EH (cell line): ENCODE data around the gene KMT5C.
A peak's percentile ranks its signal among the peaks of the same experiment; 100 is the strongest.

Experiments
- DNase-seq: peaks from one replicate; pipeline ENCODE4 v3.0.0-alpha.2; 2015; ENCODE audit warnings: low read depth

Gene KMT5C

GRCh38 chr19:55339105-55339888, at the start of gene KMT5C:
TSS of gene KMT5C (plus strand) at chr19:55339876. CDS start at chr19:55341937, 2,061 bp downstream.
- peak; percentile 100 for DNase-seq

- DNase-seq: no peak
These were observed 42.4 kb upstream of the KMT5C start for GRCh38 chr19:55297267-55297666.

GRCh38 chr19:55299991-55300390, 39.7 kb upstream of the KMT5C start:
- DNase-seq: no peak

GRCh38 chr19:55300886-55301458, 38.7 kb upstream of the KMT5C start:
- no peak for DNase-seq

- peak; percentile 75 for DNase-seq
These were observed 38.0 kb upstream of the KMT5C start for GRCh38 chr19:55301459-55302317.

DNA sequence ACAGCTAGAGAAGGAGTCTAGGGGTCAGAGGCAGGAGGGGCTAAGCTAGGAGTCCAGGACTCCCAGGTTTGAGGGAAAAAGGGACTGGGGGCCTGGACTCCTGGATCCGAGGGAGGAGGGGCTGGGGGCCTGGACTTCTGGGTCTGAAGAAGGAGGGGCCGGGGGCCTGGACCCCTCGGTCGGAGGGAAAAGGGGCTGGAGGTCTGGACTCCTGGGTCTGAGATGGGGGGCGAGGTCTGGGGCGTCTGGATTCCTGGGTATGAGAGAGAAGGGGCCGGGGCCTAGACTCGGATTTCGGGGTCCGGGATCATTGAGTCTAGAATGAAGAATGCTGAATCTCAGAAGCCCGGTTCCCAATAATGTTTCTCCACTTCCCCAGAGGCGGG, 37.4 kb upstream of the KMT5C start:
- no peak for DNase-seq

GRCh38 chr19:55303477-55303876, 36.2 kb upstream of the KMT5C start:
- no peak for DNase-seq

DNA sequence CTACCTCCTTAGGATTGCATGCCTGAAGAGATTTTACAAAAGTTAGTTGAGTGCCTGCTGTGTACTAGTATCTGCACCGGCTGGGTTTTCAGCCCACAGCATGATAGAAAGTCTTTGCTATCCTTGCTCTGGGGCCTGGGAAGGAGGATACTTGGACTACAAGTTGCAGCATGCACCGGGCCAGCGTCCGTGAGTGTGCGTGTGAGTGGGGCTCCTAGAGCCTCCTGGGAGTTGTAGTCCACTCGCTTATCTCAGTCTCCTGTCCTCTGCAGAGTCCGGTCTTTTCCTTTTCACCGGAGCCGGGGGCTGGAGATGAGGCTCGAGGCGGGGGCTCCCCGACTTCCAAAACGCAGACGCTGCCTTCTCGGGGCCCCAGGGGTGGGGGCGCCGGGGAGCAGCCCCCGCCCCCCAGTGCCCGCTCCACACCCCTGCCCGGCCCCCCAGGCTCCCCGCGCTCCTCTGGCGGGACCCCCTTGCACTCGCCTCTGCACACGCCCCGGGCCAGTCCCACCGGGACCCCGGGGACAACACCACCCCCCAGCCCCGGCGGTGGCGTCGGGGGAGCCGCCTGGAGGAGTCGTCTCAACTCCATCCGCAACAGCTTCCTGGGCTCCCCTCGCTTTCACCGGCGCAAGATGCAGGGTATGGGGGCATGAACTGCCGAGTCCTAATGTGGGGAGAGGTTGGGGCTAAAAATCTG, 35.2 kb upstream of the KMT5C start:
- peak; percentile 41 for DNase-seq

DNA sequence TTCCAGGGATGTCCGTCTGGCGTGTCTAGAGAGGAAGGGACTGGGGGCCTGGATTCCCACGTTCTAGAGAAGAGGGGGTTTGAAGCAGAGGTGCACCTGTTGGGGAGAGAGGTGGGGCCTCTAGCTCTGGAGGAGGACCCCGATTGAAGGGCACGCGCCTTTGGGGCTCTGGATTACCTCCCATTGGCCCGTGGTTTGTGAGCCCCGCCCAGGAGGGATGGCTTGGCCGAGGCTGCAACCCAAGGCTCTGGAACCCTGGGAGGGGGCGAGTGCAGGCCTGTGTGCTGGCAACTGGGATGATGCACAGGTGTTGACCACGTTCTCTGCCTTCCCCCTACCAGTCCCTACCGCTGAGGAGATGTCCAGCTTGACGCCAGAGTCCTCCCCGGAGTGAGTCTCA, 34.7 kb upstream of the KMT5C start:
- DNase-seq: no peak

DNA sequence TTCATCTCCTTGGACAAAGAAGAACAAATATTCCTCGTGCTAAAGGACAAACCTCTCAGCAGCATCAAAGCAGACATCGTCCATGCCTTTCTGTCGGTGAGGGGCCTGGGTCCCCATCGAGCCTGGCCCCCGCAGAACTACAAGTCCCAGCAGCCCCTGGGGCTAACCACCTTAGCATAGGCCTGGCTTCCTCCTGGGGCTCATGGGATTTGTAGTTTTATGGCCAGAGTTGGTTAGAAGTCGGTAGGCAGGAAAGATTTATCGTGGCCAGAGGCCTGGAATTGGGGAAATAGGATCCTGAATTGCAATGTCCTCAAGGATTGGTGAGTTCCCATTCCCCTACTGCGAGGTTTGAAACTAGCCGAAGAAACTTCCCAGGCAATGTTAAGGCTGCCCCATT, 34.2 kb upstream of the KMT5C start:
- peak; percentile 41 for DNase-seq

- no peak for DNase-seq
These were observed 33.6 kb upstream of the KMT5C start for GRCh38 chr19:55305983-55306562.

- DNase-seq: no peak
These were observed 33.0 kb upstream of the KMT5C start for GRCh38 chr19:55306712-55307111.

- no peak for DNase-seq
These were observed 31.4 kb upstream of the KMT5C start for GRCh38 chr19:55308281-55308680.

GRCh38 chr19:55309448-55309847, 30.2 kb upstream of the KMT5C start:
- DNase-seq: no peak

DNA sequence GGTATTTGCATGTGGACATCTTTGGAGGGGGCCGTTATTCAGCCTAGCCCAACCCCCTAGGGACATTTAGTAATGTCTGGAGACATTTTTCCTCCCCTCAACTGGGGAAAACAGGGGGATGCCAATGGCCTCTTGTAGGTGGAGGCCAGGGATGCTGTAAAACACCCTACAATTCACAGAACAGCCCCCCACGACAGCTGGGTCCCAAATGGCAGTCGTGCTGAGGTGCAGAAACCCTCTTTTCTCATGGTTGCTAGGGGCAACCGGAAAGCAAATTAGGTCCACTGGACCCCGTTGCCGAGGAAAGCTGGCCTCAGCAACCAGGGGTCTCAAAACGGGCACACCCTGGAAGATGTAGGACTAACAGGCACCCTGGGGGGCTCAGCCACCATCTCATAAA, 29.2 kb upstream of the KMT5C start:
- DNase-seq: no peak

- no peak for DNase-seq
These were observed 28.3 kb upstream of the KMT5C start for GRCh38 chr19:55311397-55311796.

GRCh38 chr19:55311797-55312196, 27.9 kb upstream of the KMT5C start:
- DNase-seq: no peak

DNA sequence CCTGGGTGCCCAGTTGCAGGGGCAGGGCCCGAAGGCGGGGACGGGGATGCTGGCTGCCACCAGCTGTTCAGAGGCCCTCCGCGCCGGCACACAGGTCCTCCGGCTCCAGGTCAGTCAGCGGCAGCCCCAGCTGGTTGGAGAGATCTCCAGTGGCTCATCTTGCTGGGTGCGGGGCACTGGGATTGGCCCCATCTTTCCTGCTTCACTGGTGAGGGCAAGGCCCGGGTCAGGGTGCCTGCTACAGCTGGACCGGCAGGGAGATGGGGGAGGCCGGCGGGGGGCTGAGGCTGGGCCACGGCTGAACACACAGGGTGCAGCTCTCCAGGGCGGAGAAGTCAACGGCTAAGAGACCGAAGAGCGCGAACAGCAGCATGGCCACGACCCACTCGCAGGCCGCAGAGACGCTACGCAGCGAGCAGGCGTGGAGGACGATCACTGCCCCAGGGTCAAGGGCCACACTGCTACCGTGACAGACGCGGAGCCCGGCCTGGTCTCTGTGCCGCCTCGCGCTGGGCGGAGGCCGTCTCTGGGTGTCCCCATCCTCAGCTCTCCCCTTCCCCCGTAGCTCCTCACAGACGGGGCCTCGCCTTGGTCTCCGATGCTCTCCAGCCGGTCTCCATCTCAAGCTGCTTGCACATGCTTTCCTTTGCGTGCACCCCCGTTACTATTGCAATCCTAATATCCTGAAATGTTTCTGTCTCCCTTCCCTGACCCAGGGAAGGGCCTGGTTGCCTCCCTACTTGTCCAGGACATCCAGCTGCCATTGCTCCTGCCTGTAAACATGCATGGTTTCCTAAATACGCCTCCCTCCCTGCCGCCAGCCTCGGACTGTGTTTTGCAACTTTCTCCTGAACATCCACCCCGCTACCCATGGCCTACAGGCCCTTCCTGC, 26.8 kb upstream of the KMT5C start:
- no peak for DNase-seq

- DNase-seq: no peak
These were observed 25.3 kb upstream of the KMT5C start for GRCh38 chr19:55314396-55314795.

GRCh38 chr19:55315956-55316525, 23.6 kb upstream of the KMT5C start:
- no peak for DNase-seq

DNA sequence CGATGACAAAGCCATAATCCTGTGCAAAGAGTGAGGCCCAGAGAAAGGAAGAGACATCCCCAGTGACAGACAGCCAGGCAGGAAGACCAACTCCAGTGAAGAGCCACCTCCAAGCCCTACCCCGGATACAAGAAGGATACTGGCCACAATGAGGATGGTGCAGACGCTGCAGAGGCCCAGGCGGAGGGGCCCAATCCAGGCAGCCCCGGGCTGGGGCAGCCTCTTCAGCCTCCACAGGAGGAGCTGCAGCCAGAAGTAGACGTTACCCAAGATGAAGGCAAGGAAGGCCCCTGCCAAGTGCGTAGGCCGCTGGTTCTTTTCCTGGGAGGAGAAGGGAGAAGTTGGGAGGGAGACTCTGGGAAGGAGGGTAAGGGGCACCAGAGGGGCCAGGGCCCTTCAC, 23.0 kb upstream of the KMT5C start:
- no peak for DNase-seq
